Subcutaneous adipose tissue (tissue), 4 donors: ENCODE results near the gene BBLN. TPM values are rescaled to one million over a fixed set of nuclear protein-coding genes. Genes with fewer than 3 reads are reported as not detected.

Source experiments
- CTCF ChIP-seq: fragments of 450-650 bp; IDR thresholded peaks from one replicate; pipeline ENCODE4 v1.5.1; 2016; ENCODE audit warnings: low read depth, mild to moderate bottlenecking, control low read depth, antibody characterized with exemption, moderate library complexity
- total RNA-seq, 4 donors: library from RNA; depleted of rRNA; stranded (reverse); fragments of >200 nt; gene quantifications; one replicate each; pipeline ENCODE4 v1.1.0, GENCODE V29; 2016

BBLN gene
- total RNA-seq, 4 donors from 2014 or later, result 57.7 to 307 (median 228) TPM

DNA sequence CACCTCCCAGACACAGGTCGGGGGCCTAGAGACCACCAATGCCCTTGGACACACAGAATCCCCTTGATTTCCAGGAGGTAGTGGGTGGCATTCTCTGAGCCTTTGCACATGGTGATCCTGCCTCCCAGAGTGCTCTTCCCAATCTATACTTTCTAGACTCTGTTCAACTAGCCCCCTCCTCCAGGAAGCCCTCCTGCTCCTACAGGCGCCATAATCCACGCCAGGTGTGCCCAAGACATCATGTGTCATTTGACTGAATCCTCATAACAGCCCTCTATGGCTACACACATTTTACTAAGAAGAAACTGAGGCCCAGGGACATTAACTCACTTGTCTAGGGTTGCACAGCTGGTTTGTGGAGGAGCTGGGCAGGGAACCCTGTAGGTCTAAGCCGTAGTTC, 7.1 kb downstream of the BBLN start:
- TF ChIP-seq CTCF, result no peak

DNA sequence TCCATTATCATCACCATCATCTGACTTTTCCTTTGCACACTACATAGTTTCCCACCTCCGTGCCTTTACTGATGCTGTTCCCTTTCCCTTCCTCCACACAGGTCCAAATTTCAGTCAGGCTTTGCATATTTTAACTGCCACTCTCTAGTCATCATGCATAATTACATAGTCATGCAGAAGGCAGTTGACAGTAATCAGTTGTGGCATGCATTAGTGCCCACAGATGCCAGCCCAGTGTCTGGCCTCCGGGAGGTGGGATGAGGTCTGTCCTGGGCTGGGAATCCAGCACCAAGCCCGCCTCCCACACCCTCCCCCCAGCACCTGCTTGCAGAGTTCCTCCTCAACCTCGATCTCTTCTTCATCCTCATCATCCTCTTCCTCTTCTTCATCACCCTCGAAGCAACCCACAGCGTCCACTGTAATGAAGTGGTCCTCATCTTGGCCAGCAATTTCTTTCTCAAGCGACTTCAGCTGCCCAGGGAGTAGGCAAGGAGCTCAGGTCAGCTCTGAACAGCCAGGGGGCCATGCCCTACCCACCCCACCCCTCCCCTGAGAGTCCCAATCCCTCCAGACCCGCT, 8.8 kb downstream of the BBLN start:
- TF ChIP-seq CTCF, result no peak

GRCh38 chr9:128169492-128169891, 9.4 kb downstream of the BBLN start:
- TF ChIP-seq CTCF, result no peak

DNA sequence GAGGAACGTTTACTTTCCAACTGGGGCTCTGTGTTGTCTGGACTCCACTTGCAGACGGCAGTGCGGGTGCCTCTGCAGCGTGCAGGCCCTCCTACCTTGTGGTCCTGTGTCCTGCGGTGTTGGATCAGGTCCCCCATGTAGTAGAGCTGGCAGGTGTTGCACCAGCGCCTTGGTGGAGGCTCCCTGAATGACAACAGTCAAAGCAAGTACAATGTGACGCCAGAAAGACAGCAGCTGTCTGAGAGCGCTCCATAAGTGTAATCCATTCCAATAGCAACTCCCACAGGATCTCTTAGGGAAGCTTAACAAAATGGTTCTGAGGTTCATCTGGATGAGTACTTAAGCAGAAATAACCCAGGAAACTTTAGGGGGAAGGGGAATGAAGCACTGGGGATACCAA, 9.9 kb downstream of the BBLN start:
- TF ChIP-seq CTCF, result no peak

GRCh38 chr9:128174062-128174461, 14.0 kb downstream of the BBLN start:
- TF ChIP-seq CTCF, result no peak

GRCh38 chr9:128175102-128175563, 15.1 kb downstream of the BBLN start:
- no peak for TF ChIP-seq CTCF

DNA sequence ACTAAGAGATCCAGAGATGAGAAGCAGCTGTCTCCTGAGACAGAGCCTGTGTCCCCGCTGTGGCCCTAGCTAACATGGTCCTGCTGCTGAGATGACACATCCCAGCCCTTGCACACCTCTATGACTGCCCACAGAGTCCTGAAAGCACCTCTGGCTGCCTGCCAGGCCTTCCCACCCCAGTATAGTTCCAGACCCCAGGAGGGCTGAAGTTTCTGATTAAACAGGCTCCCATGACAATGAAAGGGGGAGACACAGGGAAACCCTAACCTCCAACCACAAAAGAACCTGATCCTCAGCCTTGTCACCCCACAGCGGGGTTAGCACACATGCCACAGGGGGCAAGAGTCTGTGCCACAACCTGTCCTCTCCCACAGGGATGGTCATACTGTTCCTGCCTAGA, 15.7 kb downstream of the BBLN start:
- TF ChIP-seq CTCF, result no peak
